Kidney (tissue), 14 donors: ENCODE data around the gene PRKD1. TPM values are rescaled to one million over a fixed set of nuclear protein-coding genes. Genes with fewer than 3 reads are reported as not detected.

ENCODE experiments used
- DNase-seq, 5 donors: peaks; one replicate each; pipeline ENCODE4 v3.0.0-alpha.2; 2013 to 2020
- FAIRE-seq: peaks from 2 replicates; lab custom pipeline; 2012; peaks lifted over from hg19 to GRCh38; lab: Jason Lieb, UNC
- H3K27ac ChIP-seq, 2 donors: one replicate each; pipeline ENCODE4 v1.7.0; 2013; ENCODE audit warnings: low read depth in 2 of 2, low read length in 2 of 2, inconsistent platforms in 1 of 2
- H3K27me3 ChIP-seq: one replicate; pipeline ENCODE4 v1.7.1; 2013; ENCODE audit warnings: low read length, inconsistent platforms; ENCODE audit not compliant: control insufficient read depth, insufficient read depth
- H3K36me3 ChIP-seq, 3 donors: one replicate each; pipeline versions ENCODE4 v1.7.0 to v1.7.1; 2013; ENCODE audit warnings: low read length in 3 of 3, control low read depth in 1 of 3, inconsistent platforms in 1 of 3; ENCODE audit not compliant: insufficient read depth in 3 of 3, control insufficient read depth in 2 of 3
- H3K4me1 ChIP-seq, 3 donors: one replicate each; pipeline versions ENCODE4 v1.7.0 to v1.7.1; 2013; ENCODE audit warnings: low read length in 3 of 3, inconsistent platforms in 1 of 3, low read depth in 1 of 3; ENCODE audit not compliant: control insufficient read depth in 2 of 3, insufficient read depth in 2 of 3
- H3K4me3 ChIP-seq, 3 donors: one replicate each; pipeline versions ENCODE4 v1.7.0 to v1.8.1; 2013; ENCODE audit warnings: low read length in 3 of 3, control low read depth in 1 of 3, inconsistent platforms in 1 of 3
- H3K9ac ChIP-seq, 3 donors: one replicate each; pipeline versions ENCODE4 v1.7.0 to v1.7.1; 2013; ENCODE audit warnings: low read length in 3 of 3, control low read depth in 1 of 3, inconsistent platforms in 1 of 3
- H3K9me3 ChIP-seq, 3 donors: one replicate each; pipeline versions ENCODE4 v1.7.0 to v1.7.1; 2013; ENCODE audit warnings: low read length in 3 of 3, control low read depth in 1 of 3, inconsistent platforms in 1 of 3; ENCODE audit not compliant: control insufficient read depth in 2 of 3, insufficient read depth in 1 of 3
- CTCF ChIP-seq: IDR thresholded peaks from 3 replicates; pipeline ENCODE4 v1.5.1; 2012; ENCODE audit warnings: mild to moderate bottlenecking, moderate library complexity, borderline replicate concordance; ENCODE audit not compliant: insufficient read depth; ENCODE audit errors: extremely low read depth
- intact Hi-C: fragments of 100-400 bp; cut with DNase I; formaldehyde crosslinking; loops from one replicate; pipeline ENCODE4 v1.11.1; 2022
- polyA plus RNA-seq: library from polyadenylated mRNA; stranded (reverse); fragments of 350-450 nt; fragmentation: Illumina TruSeq; extraction: RNeasy Lipid Tissue Mini Kit (QIAGEN cat#74804); gene quantifications from one replicate; pipeline ENCODE4 v1.2.3, GENCODE V29; 2014; ENCODE audit warnings: low read depth, low replicate concordance; ENCODE audit not compliant: insufficient read depth
- total RNA-seq: library from RNA; stranded (reverse); fragmentation: NEBNext Ultra II Directional; extraction: Animal tissue kit (Norgen Biotek cat#: 25700); gene quantifications from one replicate; pipeline ENCODE4 v1.2.1, GENCODE V29; 2021
- donor health status: control.
- donor health status: control.
- donor health status: control.
- donor health status: control.
- donor health status: control.
- donor health status: DM: yes; HTN: yes; CAD: no.
- donor health status: Normal renal cell carcinoma (clear cell type).

The PRKD1 gene
- total and polyA plus RNA-seq, 2 donors from 2014 or later = 14.0 to 45.1 TPM

GRCh38 chr14:29836395-29836794 is 91.3 kb downstream of the PRKD1 start:
- no peak for DNase-seq
- no peaks in the 10 kb centered on the region for H3K27me3 ChIP-seq
- no peaks in the 10 kb centered on the region for H3K36me3 ChIP-seq
- H3K4me3 ChIP-seq = no peak overlapping the region
- no peak for FAIRE-seq
- TF ChIP-seq CTCF = no peak
- peaks cover 0 to 24% (median 12%) of the 10 kb centered on the region in 3 donors for H3K9me3 ChIP-seq
- intact Hi-C loops = no loop called here
- no peak overlapping the region for H3K27ac ChIP-seq
- H3K9ac ChIP-seq = no peak overlapping the region
- no peaks in the 10 kb centered on the region for H3K4me1 ChIP-seq

GRCh38 chr14:29832042-29832441 is 95.6 kb downstream of the PRKD1 start:
- Histone ChIP-seq H3K9ac (no peak overlapping the region), H3K9me3 (no peaks in the 10 kb centered on the region), H3K4me1 (no peaks in the 10 kb centered on the region), H3K36me3 (no peaks in the 10 kb centered on the region), H3K27ac (no peak overlapping the region), H3K4me3 (no peak overlapping the region), H3K27me3 (no peaks in the 10 kb centered on the region)
- intact Hi-C loops = no loop called here
- no peak for TF ChIP-seq CTCF
- DNase-seq (no peak), FAIRE-seq (no peak)

GRCh38 chr14:29829851-29830250 is 97.8 kb downstream of the PRKD1 start:
- H3K27ac ChIP-seq = no peak overlapping the region
- no peaks in the 10 kb centered on the region for H3K9me3 ChIP-seq
- DNase-seq (no peak), FAIRE-seq (no peak)
- no peak overlapping the region for H3K9ac ChIP-seq
- H3K27me3 ChIP-seq = no peaks in the 10 kb centered on the region
- H3K4me1 ChIP-seq = no peaks in the 10 kb centered on the region
- TF ChIP-seq CTCF = no peak
- H3K36me3 ChIP-seq = no peaks in the 10 kb centered on the region
- intact Hi-C loops = no loop called here
- H3K4me3 ChIP-seq = no peak overlapping the region

GRCh38 chr14:29823816-29824215 is 103.8 kb downstream of the PRKD1 start:
- Histone ChIP-seq H3K27ac (no peak overlapping the region), H3K9ac (no peak overlapping the region), H3K9me3 (no peaks in the 10 kb centered on the region), H3K4me3 (no peak overlapping the region), H3K27me3 (no peaks in the 10 kb centered on the region), H3K36me3 (no peaks in the 10 kb centered on the region), H3K4me1 (peaks cover 0 to 16% (median 10%) of the 10 kb centered on the region in 3 donors)
- FAIRE-seq (no peak), DNase-seq (no peak)
- intact Hi-C loops = no loop called here
- TF ChIP-seq CTCF = no peak
